Measurements from ENCODE around the gene TREM1. TPM values are rescaled to one million over a fixed set of nuclear protein-coding genes. Genes with fewer than 3 reads are reported as not detected.

TREM1 gene
- total RNA-seq, 2 experiments from 2014 or later, result 0.19 to 0.51 TPM

- BruUV-seq (replicated peaks), result no TSS peak
- CTCF ChIA-PET (ENCODE audit: unreplicated experiment), result interaction anchor here (0.6 kb wide), 1 partner anchor 19 kb away, joined by 3 read pairs; no protein-coding TSS in a partner anchor
- Histone ChIP-seq H3K9me2 (ENCODE audit: insufficient read depth, low read length) (peaks cover 4% of the 10 kb centered on the region; the same call in 1 of the 2 replicates), H3K9me3 (ENCODE audit: low read length) (no peaks in the 10 kb centered on the region), H3K79me2 (ENCODE audit: insufficient read depth, low read depth, low read length) (no peaks in the 10 kb centered on the region), H3K27ac (ENCODE audit: low read depth, low read length, poor library complexity, severe bottlenecking) (no peak overlapping the region), H3K4me2 (ENCODE audit: low read length) (no peak overlapping the region), H3K36me3 (ENCODE audit: insufficient read depth, low read length) (no peaks in the 10 kb centered on the region), H4K20me1 (ENCODE audit: insufficient read depth, low read length) (no peaks in the 10 kb centered on the region), H3K4me1 (ENCODE audit: insufficient read depth, low read length, poor library complexity, severe bottlenecking) (no peaks in the 10 kb centered on the region), H2AFZ (ENCODE audit: low read length) (no peak overlapping the region), H3K4me3 (ENCODE audit: low read depth, low read length, poor library complexity, severe bottlenecking) (no peak overlapping the region)
- intact Hi-C loops (cut with micrococcal nuclease; ENCODE audit: unreplicated experiment), result no loop called here
- DNase-seq (ENCODE audit: low spot score), result no peak
- TF ChIP-seq CTCF (conservative IDR thresholded peaks at IDR 0.05; ENCODE audit: low read length) (no peak), EZH2phosphoT487 (IDR thresholded peaks at IDR 0.05; ENCODE audit: borderline replicate concordance, low read depth, low read length) (no peak)
- POLR2A ChIA-PET, result interaction anchor here (0.6 to 1.2 kb wide), 2 partner anchors 152 to 616 kb away, joined by 3 read pairs; no protein-coding TSS in a partner anchor
These were observed 31.4 kb downstream of the TREM1 start for GRCh38 chr6:41255110-41255509.

GRCh38 chr6:41252401-41253169, 33.9 kb downstream of the TREM1 start:
- Histone ChIP-seq H3K4me1 (ENCODE audit: insufficient read depth, low read length, poor library complexity, severe bottlenecking) (no peaks in the 10 kb centered on the region), H3K36me3 (ENCODE audit: insufficient read depth, low read length) (no peaks in the 10 kb centered on the region), H4K20me1 (ENCODE audit: insufficient read depth, low read length) (no peaks in the 10 kb centered on the region), H3K79me2 (ENCODE audit: insufficient read depth, low read depth, low read length) (no peaks in the 10 kb centered on the region), H3K9me2 (ENCODE audit: insufficient read depth, low read length) (peaks cover 4% of the 10 kb centered on the region; the same call in 1 of the 2 replicates), H3K4me3 (ENCODE audit: low read depth, low read length, poor library complexity, severe bottlenecking) (no peak overlapping the region), H2AFZ (ENCODE audit: low read length) (no peak overlapping the region), H3K4me2 (ENCODE audit: low read length) (no peak overlapping the region), H3K9me3 (ENCODE audit: low read length) (no peaks in the 10 kb centered on the region), H3K27ac (ENCODE audit: low read depth, low read length, poor library complexity, severe bottlenecking) (no peak overlapping the region)
- intact Hi-C loops (cut with micrococcal nuclease; ENCODE audit: unreplicated experiment), result no loop called here
- POLR2A ChIA-PET, result no interaction called here
- CTCF ChIA-PET (ENCODE audit: unreplicated experiment), result no interaction called here
- DNase-seq (ENCODE audit: low spot score), result no peak
- BruUV-seq (replicated peaks), result no TSS peak
- no peak for TF ChIP-seq CTCF (conservative IDR thresholded peaks at IDR 0.05; ENCODE audit: low read length)
- no peak for TF ChIP-seq EZH2phosphoT487 (IDR thresholded peaks at IDR 0.05; ENCODE audit: borderline replicate concordance, low read depth, low read length)
